KMS-11 (cell line): ENCODE results near the gene NIPSNAP3A.
"Not testable (repeated sequence)": the region's sequence is repeated elsewhere in the genome, so short reads cannot be mapped to it uniquely, and the experiment has no call there.

ENCODE experiments used
- H2AFZ ChIP-seq: fragments of 200-600 bp; sonication (generic); 2 replicates; pipeline ENCODE4 v1.6.1; 2016; ENCODE audit warnings: antibody characterized with exemption, mixed run types, low read depth
- H3K27ac ChIP-seq: fragments of 200-600 bp; sonication (generic); 2 replicates; pipeline ENCODE4 v1.6.1; 2016; ENCODE audit warnings: mild to moderate bottlenecking, mixed run types
- H3K27me3 ChIP-seq: fragments of 200-600 bp; sonication (generic); 2 replicates; pipeline ENCODE4 v1.6.1; 2017; ENCODE audit warnings: mild to moderate bottlenecking, low read depth, mixed run types, moderate library complexity; ENCODE audit not compliant: insufficient read depth
- H3K36me3 ChIP-seq: fragments of 200-600 bp; sonication (generic); 2 replicates; pipeline ENCODE4 v1.6.1; 2017; ENCODE audit warnings: mild to moderate bottlenecking, mixed run types; ENCODE audit not compliant: insufficient read depth
- H3K4me1 ChIP-seq: fragments of 200-600 bp; sonication (generic); 2 replicates; pipeline ENCODE4 v1.6.1; 2016; ENCODE audit warnings: mild to moderate bottlenecking, low read depth, mixed run types; ENCODE audit not compliant: poor library complexity, severe bottlenecking
- H3K4me2 ChIP-seq: fragments of 200-600 bp; sonication (generic); 2 replicates; pipeline ENCODE4 v1.7.0; 2016; ENCODE audit warnings: mild to moderate bottlenecking, mixed run types
- H3K4me3 ChIP-seq: fragments of 200-600 bp; sonication (generic); IDR thresholded peaks from 2 replicates; pipeline ENCODE4 v1.6.1; 2017; ENCODE audit warnings: low read depth, low read length, mixed read lengths; ENCODE audit not compliant: insufficient read depth
- H3K79me2 ChIP-seq: fragments of 200-600 bp; sonication (generic); 2 replicates; pipeline ENCODE4 v1.6.1; 2016; ENCODE audit warnings: low read depth, mixed run types; ENCODE audit not compliant: insufficient read depth
- H3K9ac ChIP-seq: fragments of 200-600 bp; sonication (generic); 2 replicates; pipeline ENCODE4 v1.6.1; 2016; ENCODE audit warnings: mild to moderate bottlenecking, mixed run types
- H4K20me1 ChIP-seq: fragments of 200-600 bp; sonication (generic); 2 replicates; pipeline ENCODE4 v1.6.1; 2016; ENCODE audit warnings: mild to moderate bottlenecking, mixed run types; ENCODE audit not compliant: insufficient read depth
- TF ChIP-seq, protein P1 (sequence below): fragments of 200-600 bp; sonication (generic); conservative IDR thresholded peaks from 2 replicates; pipeline ENCODE4 v1.6.1; 2017; ENCODE audit warnings: low read depth, mild to moderate bottlenecking, antibody characterized with exemption, low read length, moderate library complexity, mixed read lengths

NIPSNAP3A gene

DNA sequence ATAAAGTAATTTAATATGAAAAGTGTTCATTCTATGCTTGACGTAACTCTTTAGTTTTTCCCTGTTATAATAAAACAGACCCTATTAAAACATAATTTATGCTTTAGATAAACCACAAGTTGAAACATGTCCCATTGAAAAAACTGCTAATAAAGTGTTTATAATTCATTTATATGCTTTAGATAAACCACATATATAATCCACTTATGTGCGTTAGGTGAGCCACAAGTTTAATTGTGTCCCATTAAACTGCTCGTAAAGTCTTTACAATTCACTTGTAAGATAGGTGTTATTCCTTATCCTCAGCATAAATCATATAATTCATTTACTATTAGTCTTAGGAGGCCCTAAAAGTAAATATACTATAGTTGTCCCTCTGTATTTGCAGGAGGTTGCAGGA is 20.0 kb downstream of the NIPSNAP3A start:
- H4K20me1 ChIP-seq, result no peaks in the 10 kb centered on the region
- no peaks in the 10 kb centered on the region for H3K27me3 ChIP-seq
- no peaks in the 10 kb centered on the region for H3K36me3 ChIP-seq
- H3K27ac ChIP-seq, result no peak overlapping the region
- H3K4me1 ChIP-seq, result peaks cover 18% of the 10 kb centered on the region
- no peak overlapping the region for H3K4me2 ChIP-seq
- TF ChIP-seq, protein P1, sequence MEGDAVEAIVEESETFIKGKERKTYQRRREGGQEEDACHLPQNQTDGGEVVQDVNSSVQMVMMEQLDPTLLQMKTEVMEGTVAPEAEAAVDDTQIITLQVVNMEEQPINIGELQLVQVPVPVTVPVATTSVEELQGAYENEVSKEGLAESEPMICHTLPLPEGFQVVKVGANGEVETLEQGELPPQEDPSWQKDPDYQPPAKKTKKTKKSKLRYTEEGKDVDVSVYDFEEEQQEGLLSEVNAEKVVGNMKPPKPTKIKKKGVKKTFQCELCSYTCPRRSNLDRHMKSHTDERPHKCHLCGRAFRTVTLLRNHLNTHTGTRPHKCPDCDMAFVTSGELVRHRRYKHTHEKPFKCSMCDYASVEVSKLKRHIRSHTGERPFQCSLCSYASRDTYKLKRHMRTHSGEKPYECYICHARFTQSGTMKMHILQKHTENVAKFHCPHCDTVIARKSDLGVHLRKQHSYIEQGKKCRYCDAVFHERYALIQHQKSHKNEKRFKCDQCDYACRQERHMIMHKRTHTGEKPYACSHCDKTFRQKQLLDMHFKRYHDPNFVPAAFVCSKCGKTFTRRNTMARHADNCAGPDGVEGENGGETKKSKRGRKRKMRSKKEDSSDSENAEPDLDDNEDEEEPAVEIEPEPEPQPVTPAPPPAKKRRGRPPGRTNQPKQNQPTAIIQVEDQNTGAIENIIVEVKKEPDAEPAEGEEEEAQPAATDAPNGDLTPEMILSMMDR, result no peak
- no peak overlapping the region for H3K4me3 ChIP-seq
- no peaks in the 10 kb centered on the region for H3K79me2 ChIP-seq
- no peak overlapping the region for H2AFZ ChIP-seq
- no peak overlapping the region for H3K9ac ChIP-seq

DNA sequence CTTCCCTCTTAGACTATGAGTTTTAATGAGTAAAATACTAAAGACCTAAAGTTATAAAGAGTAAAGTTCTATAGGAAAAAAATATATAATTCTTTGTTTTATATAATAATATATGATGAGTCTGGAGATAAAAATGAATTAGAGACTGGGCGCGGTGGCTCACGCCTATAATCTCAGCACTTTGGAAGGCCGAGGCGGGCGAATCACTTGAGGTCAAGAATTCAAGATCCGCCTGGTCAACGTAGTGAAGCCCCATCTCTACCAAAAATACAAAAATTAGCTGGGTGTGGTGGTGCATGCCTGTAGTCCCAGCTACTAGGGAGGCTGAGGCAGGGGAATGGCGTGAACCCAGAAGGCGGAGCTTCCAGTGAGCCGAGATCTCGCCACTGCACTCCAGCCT is 21.5 kb downstream of the NIPSNAP3A start:
- H3K9ac ChIP-seq, H2AFZ ChIP-seq, H3K4me3 ChIP-seq, H4K20me1 ChIP-seq, H3K4me2 ChIP-seq, H3K79me2 ChIP-seq, H3K27ac ChIP-seq, H3K36me3 ChIP-seq, H3K27me3 ChIP-seq: not testable (repeated sequence)
- peaks cover 33% of the 10 kb centered on the region for H3K4me1 ChIP-seq

DNA sequence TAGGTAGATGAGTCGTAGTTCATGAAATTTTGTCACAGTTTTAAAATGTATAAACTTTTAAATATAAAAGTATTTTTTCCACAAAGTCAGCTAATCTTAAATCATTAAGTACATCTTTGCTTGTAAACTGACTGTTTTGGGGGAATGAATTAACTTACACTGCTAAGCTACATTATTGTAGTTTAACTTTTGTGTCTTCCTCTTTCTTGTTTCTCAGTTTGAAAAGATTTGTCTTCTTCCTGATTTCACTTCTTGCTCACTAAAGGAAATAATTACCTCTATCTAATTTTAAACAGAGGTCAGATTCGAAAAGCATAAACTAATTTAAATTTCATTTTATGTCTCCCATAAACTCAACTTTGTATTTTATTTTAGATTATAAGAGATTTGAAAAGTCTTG is 22.2 kb downstream of the NIPSNAP3A start:
- no peak overlapping the region for H3K27ac ChIP-seq
- no peak overlapping the region for H3K9ac ChIP-seq
- TF ChIP-seq, protein P1, result no peak
- no peak overlapping the region for H2AFZ ChIP-seq
- H3K27me3 ChIP-seq, result no peaks in the 10 kb centered on the region
- no peak overlapping the region for H3K4me2 ChIP-seq
- no peaks in the 10 kb centered on the region for H3K79me2 ChIP-seq
- H3K36me3 ChIP-seq, result no peaks in the 10 kb centered on the region
- no peaks in the 10 kb centered on the region for H4K20me1 ChIP-seq
- H3K4me3 ChIP-seq, result no peak overlapping the region
- H3K4me1 ChIP-seq, result peaks cover 38% of the 10 kb centered on the region

DNA sequence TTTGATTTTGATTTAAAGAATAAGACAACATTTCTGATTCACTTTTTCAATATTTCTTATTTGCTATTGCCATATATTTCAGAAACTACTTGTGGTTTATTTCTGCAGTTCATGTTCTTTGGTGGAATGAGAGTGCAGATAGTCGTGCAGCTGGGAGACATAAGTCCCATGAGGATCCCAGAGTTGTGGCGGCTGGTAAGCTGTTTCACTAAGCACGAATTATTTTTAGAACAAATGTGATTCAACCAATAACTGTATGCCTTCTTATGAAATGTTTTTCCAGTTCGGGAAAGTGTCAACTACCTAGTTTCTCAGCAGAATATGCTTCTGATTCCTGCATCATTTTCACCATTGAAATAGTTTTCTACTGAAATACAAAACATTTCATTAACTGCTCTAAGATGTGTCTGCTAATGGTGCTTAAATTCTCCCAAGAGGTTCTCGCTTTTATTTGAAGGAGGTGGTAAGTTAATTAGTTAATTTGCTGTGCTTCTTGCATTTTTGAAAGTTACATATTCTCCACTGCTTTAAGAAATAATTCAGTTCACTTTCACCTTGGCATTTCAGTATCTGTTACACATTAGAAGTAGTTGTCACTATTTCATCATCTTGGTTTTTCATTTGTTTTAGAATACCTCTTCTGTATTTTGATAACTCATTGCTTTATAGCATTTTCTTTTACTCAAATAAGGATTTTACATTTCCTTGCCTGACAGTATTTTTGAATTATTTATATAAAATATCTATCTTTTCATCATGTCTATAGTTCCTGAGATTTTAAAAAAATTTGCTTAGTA is 25.4 kb downstream of the NIPSNAP3A start:
- Histone ChIP-seq H3K27ac (peak overlapping the region; percentile 60), H2AFZ (peak overlapping the region; percentile 21; the same call in 1 of the 2 replicates), H3K27me3 (no peaks in the 10 kb centered on the region), H3K4me1 (peaks cover 54% of the 10 kb centered on the region), H4K20me1 (no peaks in the 10 kb centered on the region), H3K9ac (peak overlapping the region; percentile 38; the same call in 1 of the 2 replicates), H3K79me2 (no peaks in the 10 kb centered on the region), H3K4me2 (peak overlapping the region; percentile 90), H3K4me3 (no peak overlapping the region), H3K36me3 (no peaks in the 10 kb centered on the region)
- TF ChIP-seq, protein P1, result no peak

DNA sequence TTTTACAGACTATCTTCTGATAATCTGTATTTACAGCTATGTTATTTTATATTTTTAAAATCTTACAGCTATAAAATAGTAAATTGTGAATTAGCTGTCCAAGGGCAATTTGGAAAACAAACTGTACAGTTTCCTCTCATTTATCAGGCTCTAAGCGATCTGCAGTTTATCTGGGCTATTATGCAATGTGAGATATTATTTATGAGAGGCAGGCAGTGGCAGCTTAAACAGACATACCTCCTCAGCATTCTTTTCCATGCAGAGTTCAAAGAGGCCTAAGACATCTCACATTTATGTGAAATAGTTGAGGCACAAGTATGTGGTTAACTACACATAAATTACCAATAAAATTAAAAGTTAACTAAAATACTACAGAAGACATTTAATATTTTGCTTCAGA is 26.6 kb downstream of the NIPSNAP3A start:
- TF ChIP-seq, protein P1, result no peak
- no peaks in the 10 kb centered on the region for H3K27me3 ChIP-seq
- H3K4me2 ChIP-seq, result peak overlapping the region; percentile 90; the same call in 1 of the 2 replicates
- no peak overlapping the region for H3K9ac ChIP-seq
- no peak overlapping the region for H3K4me3 ChIP-seq
- H4K20me1 ChIP-seq, result no peaks in the 10 kb centered on the region
- no peak overlapping the region for H2AFZ ChIP-seq
- peaks cover 54% of the 10 kb centered on the region for H3K4me1 ChIP-seq
- no peaks in the 10 kb centered on the region for H3K36me3 ChIP-seq
- no peaks in the 10 kb centered on the region for H3K79me2 ChIP-seq
- no peak overlapping the region for H3K27ac ChIP-seq
